Endothelial cell of umbilical vein (primary cell): ENCODE data around the gene C19orf67. TPM values are rescaled to one million over a fixed set of nuclear protein-coding genes. Genes with fewer than 3 reads are reported as not detected.
A peak's percentile ranks its signal among the peaks of the same experiment; 100 is the strongest.

ENCODE experiments used
- BruUV-seq: library from RNA; stranded (reverse); fragments of 400-500 nt; replicated peaks from 2 replicates; lab custom pipeline; 2021; lab: Mats Ljungman, UMichigan
- CTCF ChIA-PET: fragments of 300-600, 350-600 bp; sonication (Branson Sonifier 250); formaldehyde crosslinking; loops from one replicate; lab custom pipeline; 2021; ENCODE audit warnings: antibody characterized with exemption, inconsistent platforms; lab: Charles Lee
- POLR2A ChIA-PET: fragments of 300-600, 350-600 bp; sonication (Branson Sonifier 250); formaldehyde crosslinking; loops from one replicate; lab custom pipeline; 2021; ENCODE audit warnings: antibody characterized with exemption, inconsistent platforms; lab: Charles Lee
- DNase-seq: peaks from one replicate; pipeline ENCODE4 v3.0.0-alpha.2; 2011; ENCODE audit warnings: low read depth, low spot score
- FAIRE-seq: peaks from 2 replicates; lab custom pipeline; 2011; peaks lifted over from hg19 to GRCh38; lab: Jason Lieb, UNC
- H2AFZ ChIP-seq: 2 replicates; pipeline ENCODE4 v1.6.0; 2012; ENCODE audit warnings: low read depth, low read length, control low read depth, inconsistent platforms
- H3K27ac ChIP-seq: 2 replicates; pipeline ENCODE4 v1.5.1; 2011; ENCODE audit warnings: low read depth, mild to moderate bottlenecking, control low read depth, low read length, moderate library complexity; ENCODE audit not compliant: insufficient read depth
- H3K27me3 ChIP-seq, 2 experiments: 2 replicates each; pipeline versions ENCODE4 v1.6.0 to v1.6.1; 2011; ENCODE audit warnings: low read length in 2 of 2, mixed read lengths in 1 of 2; ENCODE audit not compliant: control insufficient read depth in 2 of 2, insufficient read depth in 2 of 2
- H3K36me3 ChIP-seq, 2 experiments: 2 replicates in 1 of 2; 3 replicates in 1 of 2; pipeline ENCODE4 v1.5.1; 2011; ENCODE audit warnings: low read length in 2 of 2, mild to moderate bottlenecking in 1 of 2, moderate library complexity in 1 of 2; ENCODE audit not compliant: control insufficient read depth in 2 of 2, insufficient read depth in 2 of 2; ENCODE audit errors: extremely low read depth in 1 of 2
- H3K4me1 ChIP-seq: 3 replicates; pipeline ENCODE4 v1.5.1; 2011; ENCODE audit warnings: mild to moderate bottlenecking, low read length; ENCODE audit not compliant: control insufficient read depth, insufficient read depth; ENCODE audit errors: extremely low read depth
- H3K4me2 ChIP-seq: 2 replicates; pipeline ENCODE4 v1.6.1; 2011; ENCODE audit warnings: low read length, control low read depth, mixed read lengths; ENCODE audit not compliant: insufficient read depth
- H3K4me3 ChIP-seq, 3 experiments: fragments of 200-600 bp in 1 of 3; sonication (generic), shearing (Covaris generic) in 1 of 3; replicated peaks in 1 of 3; 2 replicates each; pipeline ENCODE4 v1.5.1; 2011 to 2016; ENCODE audit warnings: control low read depth in 3 of 3, low read length in 3 of 3, mild to moderate bottlenecking in 2 of 3, inconsistent platforms in 1 of 3, low read depth in 1 of 3, moderate library complexity in 1 of 3; ENCODE audit not compliant: insufficient read depth in 1 of 3
- H3K79me2 ChIP-seq: 2 replicates; pipeline ENCODE4 v1.6.0; 2012; ENCODE audit warnings: low read length, inconsistent platforms; ENCODE audit not compliant: control insufficient read depth, insufficient read depth
- H3K9ac ChIP-seq: replicated peaks from 2 replicates; pipeline ENCODE3; 2011; ENCODE audit warnings: low read length, control low read depth; ENCODE audit not compliant: insufficient read depth; ENCODE audit errors: extremely low read depth
- H3K9me1 ChIP-seq: replicated peaks from 3 replicates; pipeline ENCODE4 v1.6.0; 2011; ENCODE audit warnings: mild to moderate bottlenecking, low read length; ENCODE audit not compliant: control insufficient read depth, insufficient read depth; ENCODE audit errors: extremely low read depth
- H3K9me3 ChIP-seq: replicated peaks from 2 replicates; pipeline ENCODE4 v1.5.1; 2012; ENCODE audit warnings: low read length, inconsistent platforms; ENCODE audit not compliant: control insufficient read depth, insufficient read depth
- H4K20me1 ChIP-seq: replicated peaks from 2 replicates; pipeline ENCODE3; 2011; ENCODE audit warnings: mild to moderate bottlenecking, low read length; ENCODE audit not compliant: control insufficient read depth, insufficient read depth; ENCODE audit errors: extremely low read depth
- EZH2 ChIP-seq: IDR thresholded peaks from 2 replicates; pipeline ENCODE4 v1.6.1; 2012; ENCODE audit warnings: borderline replicate concordance, low read depth, mild to moderate bottlenecking, moderate library complexity, low read length, inconsistent platforms; ENCODE audit not compliant: severe bottlenecking
- FOS ChIP-seq: IDR thresholded peaks from 2 replicates; pipeline ENCODE4 v1.6.1; 2011; ENCODE audit warnings: mild to moderate bottlenecking, low read length, moderate library complexity, borderline replicate concordance; ENCODE audit not compliant: insufficient read depth
- GATA2 ChIP-seq: IDR thresholded peaks from 2 replicates; pipeline ENCODE4 v1.7.0; 2011; ENCODE audit warnings: low read depth, mild to moderate bottlenecking, moderate library complexity, mixed read lengths, low read length; ENCODE audit not compliant: insufficient read length, insufficient read depth
- MYC ChIP-seq: IDR thresholded peaks from one replicate; pipeline ENCODE4 v1.6.1; 2011; ENCODE audit warnings: mild to moderate bottlenecking, low read depth, low read length
- POLR2AphosphoS5 ChIP-seq: IDR thresholded peaks from 2 replicates; pipeline ENCODE4 v1.6.1; 2012; ENCODE audit warnings: low read depth, mild to moderate bottlenecking, control low read depth, low read length, moderate library complexity; ENCODE audit not compliant: insufficient read depth
- dilution Hi-C: fragments of 300-500 bp; cut with MboI; formaldehyde crosslinking; loops from one replicate; pipeline ENCODE4 v1.15.0; 2019; ENCODE audit warnings: low sequenced_read_pairs; ENCODE audit not compliant: extremely low pct_ligation_motif_present
- intact Hi-C: fragments of 100-400 bp; cut with micrococcal nuclease; formaldehyde crosslinking; loops from one replicate; pipeline ENCODE4 v1.10.0; 2022
- polyA plus RNA-seq, 4 experiments: library from polyadenylated mRNA; depleted of rRNA in 3 of 4; stranded (reverse) in 3 of 4; unstranded in 1 of 4; fragments of >200 nt; gene quantifications; 2 replicates each; pipeline versions ENCODE4 v1.2.1 to v1.2.3, GENCODE V29; 2011 to 2012; ENCODE audit warnings: missing spikeins in 1 of 4
- total RNA-seq: library from RNA; stranded (reverse); gene quantifications from 2 replicates; pipeline ENCODE4 v1.2.3, GENCODE V29; 2021
- TF ChIP-seq, protein P1 (sequence below), 2 donors: IDR thresholded peaks; 1 replicate in 1 of 2; 2 replicates in 1 of 2; pipeline ENCODE4 v1.5.1; 2011; ENCODE audit warnings: low read length in 2 of 2, mild to moderate bottlenecking in 2 of 2, moderate library complexity in 2 of 2, control low read depth in 1 of 2, inconsistent platforms in 1 of 2, low read depth in 1 of 2; ENCODE audit not compliant: insufficient read depth in 1 of 2; ENCODE audit errors: extremely low read depth in 1 of 2
- TF ChIP-seq, protein P2 (sequence below): IDR thresholded peaks from 2 replicates; pipeline ENCODE4 v1.6.1; 2011; ENCODE audit not compliant: insufficient read depth, insufficient read length

The C19orf67 gene
- total and polyA plus RNA-seq, 2 donors (not counting 3 experiments of a cell fraction or from before 2014, with no cell fraction given) = 0.55 TPM; not detected in 1

DNA sequence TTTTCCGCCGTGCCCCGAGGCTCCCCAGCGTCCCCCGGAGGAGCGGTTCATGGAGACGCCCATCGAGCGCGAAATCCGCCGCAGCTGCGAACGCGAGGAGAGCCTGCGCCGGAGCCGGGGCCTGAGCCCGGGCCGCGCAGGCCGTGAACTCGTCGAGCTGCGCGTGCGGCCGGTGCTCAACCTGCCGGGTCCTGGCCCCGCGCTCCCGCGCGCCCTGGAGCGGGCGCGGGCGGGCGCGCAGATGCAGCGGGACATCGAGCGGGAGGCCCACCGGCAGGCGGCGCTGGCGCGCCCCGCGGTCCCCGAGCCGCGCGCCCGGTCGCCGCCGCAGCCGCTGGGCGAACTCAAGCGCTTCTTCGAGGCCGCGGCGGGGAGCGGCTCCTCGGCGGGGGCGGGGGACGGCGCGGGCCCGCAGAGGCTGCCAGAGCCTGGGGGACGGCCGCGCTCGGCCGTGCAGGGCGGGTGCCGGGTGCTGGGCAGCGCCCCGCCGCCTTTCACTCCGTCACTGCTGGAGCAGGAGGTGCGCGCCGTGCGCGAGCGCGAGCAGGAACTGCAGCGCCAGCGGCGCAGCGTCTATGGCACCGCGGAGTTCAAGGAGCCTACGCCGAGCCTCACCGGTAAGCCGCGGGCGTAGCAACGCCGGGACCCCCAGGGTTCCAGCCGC lies 12.2 kb downstream of the C19orf67 start:
- H3K4me1 ChIP-seq = peaks cover 26% of the 10 kb centered on the region
- H3K9me3 ChIP-seq = no peaks in the 10 kb centered on the region
- ChIA-PET CTCF (interaction anchor here (0.6 to 6.6 kb wide), 18 partner anchors 9 to 275 kb away, joined by 3 to 74 read pairs (median 6); partner anchors contain the start of genes ASF1B, IL27RA and NANOS3), POLR2A (no interaction called here)
- no peaks in the 10 kb centered on the region for H3K79me2 ChIP-seq
- H3K9ac ChIP-seq = peak overlapping the region; percentile 3
- H3K27me3 ChIP-seq = no peaks in the 10 kb centered on the region
- BruUV-seq = no TSS peak
- dilution Hi-C loops = no loop called here
- H4K20me1 ChIP-seq = no peaks in the 10 kb centered on the region
- no peaks in the 10 kb centered on the region for H3K9me1 ChIP-seq
- H3K36me3 ChIP-seq = no peaks in the 10 kb centered on the region
- TF ChIP-seq, protein P1, sequence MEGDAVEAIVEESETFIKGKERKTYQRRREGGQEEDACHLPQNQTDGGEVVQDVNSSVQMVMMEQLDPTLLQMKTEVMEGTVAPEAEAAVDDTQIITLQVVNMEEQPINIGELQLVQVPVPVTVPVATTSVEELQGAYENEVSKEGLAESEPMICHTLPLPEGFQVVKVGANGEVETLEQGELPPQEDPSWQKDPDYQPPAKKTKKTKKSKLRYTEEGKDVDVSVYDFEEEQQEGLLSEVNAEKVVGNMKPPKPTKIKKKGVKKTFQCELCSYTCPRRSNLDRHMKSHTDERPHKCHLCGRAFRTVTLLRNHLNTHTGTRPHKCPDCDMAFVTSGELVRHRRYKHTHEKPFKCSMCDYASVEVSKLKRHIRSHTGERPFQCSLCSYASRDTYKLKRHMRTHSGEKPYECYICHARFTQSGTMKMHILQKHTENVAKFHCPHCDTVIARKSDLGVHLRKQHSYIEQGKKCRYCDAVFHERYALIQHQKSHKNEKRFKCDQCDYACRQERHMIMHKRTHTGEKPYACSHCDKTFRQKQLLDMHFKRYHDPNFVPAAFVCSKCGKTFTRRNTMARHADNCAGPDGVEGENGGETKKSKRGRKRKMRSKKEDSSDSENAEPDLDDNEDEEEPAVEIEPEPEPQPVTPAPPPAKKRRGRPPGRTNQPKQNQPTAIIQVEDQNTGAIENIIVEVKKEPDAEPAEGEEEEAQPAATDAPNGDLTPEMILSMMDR (IDR thresholded peaks at IDR 0.05; ENCODE audit: extremely low read depth in 1 of 2, insufficient read depth in 1 of 2, low read depth in 1 of 2, low read length in 2 of 2) = peak; percentile 35 to 60
- TF ChIP-seq POLR2AphosphoS5 (no peak), EZH2 (no peak), GATA2 (no peak), FOS (no peak), MYC (no peak)
- TF ChIP-seq, protein P2, sequence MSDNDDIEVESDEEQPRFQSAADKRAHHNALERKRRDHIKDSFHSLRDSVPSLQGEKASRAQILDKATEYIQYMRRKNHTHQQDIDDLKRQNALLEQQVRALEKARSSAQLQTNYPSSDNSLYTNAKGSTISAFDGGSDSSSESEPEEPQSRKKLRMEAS = no peak
- peak overlapping the region; percentile 29 to 61 (median 43) for H3K4me3 ChIP-seq
- FAIRE-seq (peak; percentile 69), DNase-seq (peak; percentile 59)
- H3K4me2 ChIP-seq = peak overlapping the region; percentile 79
- no peak overlapping the region for H3K27ac ChIP-seq
- peak overlapping the region; percentile 86 for H2AFZ ChIP-seq
- intact Hi-C loops = loop anchor here (1.0 to 5.0 kb wide), 3 partner anchors 41 to 286 kb away; partner anchors contain the start of gene ASF1B
